OCI-LY7 (cell line): ENCODE data around the gene TMIGD2. TPM values are rescaled to one million over a fixed set of nuclear protein-coding genes. Genes with fewer than 3 reads are reported as not detected.

Experiments used
- BruUV-seq: library from RNA; stranded (reverse); fragments of 400-500 nt; replicated peaks from 2 replicates; lab custom pipeline; 2021; lab: Mats Ljungman, UMichigan
- CTCF ChIA-PET: fragments of 300-600 bp; sonication (Branson Sonifier 250); formaldehyde crosslinking; loops from one replicate; lab custom pipeline; 2022; ENCODE audit warnings: antibody characterized with exemption; ENCODE audit not compliant: unreplicated experiment; lab: Charles Lee
- POLR2A ChIA-PET: fragments of 300-600 bp; sonication (Branson Sonifier 250); formaldehyde crosslinking; loops from one replicate; lab custom pipeline; 2022; ENCODE audit warnings: antibody characterized with exemption; lab: Charles Lee
- DNase-seq: peaks from one replicate; pipeline ENCODE4 v3.0.0-alpha.2; 2015; ENCODE audit warnings: low spot score
- H2AFZ ChIP-seq: fragments of 200-600 bp; sonication (generic), shearing (Covaris generic); 2 replicates; pipeline ENCODE4 v1.6.1; 2014; ENCODE audit warnings: mild to moderate bottlenecking, antibody characterized with exemption, low read length, moderate library complexity
- H3K27ac ChIP-seq: fragments of 200-600 bp; sonication (generic); 2 replicates; pipeline ENCODE4 v1.5.1; 2014; ENCODE audit warnings: mixed run types, low read depth, mild to moderate bottlenecking, moderate library complexity, low read length, inconsistent platforms; ENCODE audit not compliant: poor library complexity, severe bottlenecking
- H3K36me3 ChIP-seq: fragments of 200-600 bp; sonication (generic); 2 replicates; pipeline ENCODE4 v1.6.1; 2014; ENCODE audit warnings: mild to moderate bottlenecking, antibody characterized with exemption, low read length, moderate library complexity, mixed read lengths; ENCODE audit not compliant: insufficient read depth
- H3K4me1 ChIP-seq: fragments of 200-600 bp; sonication (generic); 2 replicates; pipeline ENCODE4 v1.5.1; 2014; ENCODE audit warnings: mild to moderate bottlenecking, low read length; ENCODE audit not compliant: insufficient read depth, poor library complexity, severe bottlenecking
- H3K4me2 ChIP-seq: fragments of 200-600 bp; sonication (generic); 2 replicates; pipeline ENCODE4 v1.6.1; 2014; ENCODE audit warnings: mild to moderate bottlenecking, low read length
- H3K4me3 ChIP-seq: fragments of 200-600 bp; sonication (generic); 2 replicates; pipeline ENCODE4 v1.5.1; 2014; ENCODE audit warnings: mild to moderate bottlenecking, low read depth, low read length; ENCODE audit not compliant: poor library complexity, severe bottlenecking
- H3K79me2 ChIP-seq: fragments of 200-600 bp; sonication (generic); 2 replicates; pipeline ENCODE4 v1.6.1; 2016; ENCODE audit warnings: low read depth, mild to moderate bottlenecking, low read length, moderate library complexity, mixed read lengths; ENCODE audit not compliant: insufficient read depth
- H3K9me2 ChIP-seq: fragments of 200-600 bp; sonication (generic); 2 replicates; pipeline ENCODE4 v1.6.1; 2016; ENCODE audit warnings: mild to moderate bottlenecking, low read length, mixed read lengths; ENCODE audit not compliant: insufficient read depth
- H3K9me3 ChIP-seq: fragments of 200-600 bp; sonication (generic); 2 replicates; pipeline ENCODE4 v1.6.1; 2014; ENCODE audit warnings: mild to moderate bottlenecking, mixed run types, low read length, mixed read lengths
- H4K20me1 ChIP-seq: fragments of 200-600 bp; sonication (generic); 2 replicates; pipeline ENCODE4 v1.6.1; 2014; ENCODE audit warnings: mild to moderate bottlenecking, antibody characterized with exemption, low read length, moderate library complexity, mixed read lengths; ENCODE audit not compliant: insufficient read depth
- EZH2phosphoT487 ChIP-seq: fragments of 200-600 bp; sonication (generic); IDR thresholded peaks from 2 replicates; pipeline ENCODE4 v1.6.1; 2018; ENCODE audit warnings: low read depth, borderline replicate concordance, mild to moderate bottlenecking, mixed run types, antibody characterized with exemption, low read length, moderate library complexity, mixed read lengths
- intact Hi-C: fragments of 100-400 bp; cut with micrococcal nuclease; formaldehyde crosslinking; loops from one replicate; pipeline ENCODE4 v1.10.0; 2022; ENCODE audit not compliant: unreplicated experiment
- total RNA-seq, 2 experiments: library from RNA; depleted of rRNA in 1 of 2; stranded (reverse); fragments of >200 nt in 1 of 2; shearing (Covaris generic) in 1 of 2; gene quantifications; 2 replicates each; pipeline ENCODE4 v1.2.3, GENCODE V29; 2014 to 2022
- TF ChIP-seq, protein P1 (sequence below): fragments of 200-600 bp; sonication (generic); conservative IDR thresholded peaks from 2 replicates; pipeline ENCODE4 v1.5.1; 2014; ENCODE audit warnings: mild to moderate bottlenecking, antibody characterized with exemption, low read length, moderate library complexity, mixed read lengths

TMIGD2 gene
- total RNA-seq, 2 experiments from 2014 or later, result 0.44 to 2.7 TPM

DNA sequence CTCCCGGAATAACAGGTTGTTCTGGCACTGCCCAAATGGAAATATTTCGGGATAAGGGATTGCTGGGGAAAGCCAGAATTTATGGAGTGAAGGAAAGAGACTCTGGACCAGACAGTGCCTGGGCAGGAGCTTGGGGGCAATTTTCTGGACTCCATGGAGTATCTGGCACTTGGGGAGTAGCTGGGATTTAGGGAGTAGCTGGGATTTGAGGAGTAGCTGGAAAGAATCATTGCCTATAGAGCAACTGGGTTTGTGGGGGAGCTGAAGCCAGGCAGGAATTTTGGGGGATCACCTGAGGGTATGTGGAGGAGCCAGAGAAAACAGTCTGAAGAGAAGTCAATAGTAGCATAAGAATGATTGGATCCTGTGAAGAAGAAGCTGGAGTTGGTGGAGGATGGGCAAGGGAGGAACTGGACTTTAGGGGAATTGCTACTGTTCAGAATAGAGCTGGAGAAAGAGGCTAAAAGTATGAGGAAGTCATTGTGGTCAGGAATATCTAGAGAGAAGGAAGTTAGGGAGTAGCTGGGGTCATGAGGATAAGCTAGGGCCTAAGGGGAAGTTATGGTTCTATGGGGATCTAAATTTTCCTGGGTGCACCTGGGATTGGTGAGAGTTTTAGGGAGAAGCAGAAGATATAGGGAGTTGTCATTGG, 17.0 kb upstream of the TMIGD2 start:
- CTCF ChIA-PET, result interaction anchor here (0.5 kb wide), 2 partner anchors 17 to 51 kb away, joined by 3 read pairs; no protein-coding TSS in a partner anchor
- no peak overlapping the region for H3K4me3 ChIP-seq
- no peak overlapping the region for H3K4me2 ChIP-seq
- no peak for TF ChIP-seq EZH2phosphoT487
- TF ChIP-seq, protein P1, sequence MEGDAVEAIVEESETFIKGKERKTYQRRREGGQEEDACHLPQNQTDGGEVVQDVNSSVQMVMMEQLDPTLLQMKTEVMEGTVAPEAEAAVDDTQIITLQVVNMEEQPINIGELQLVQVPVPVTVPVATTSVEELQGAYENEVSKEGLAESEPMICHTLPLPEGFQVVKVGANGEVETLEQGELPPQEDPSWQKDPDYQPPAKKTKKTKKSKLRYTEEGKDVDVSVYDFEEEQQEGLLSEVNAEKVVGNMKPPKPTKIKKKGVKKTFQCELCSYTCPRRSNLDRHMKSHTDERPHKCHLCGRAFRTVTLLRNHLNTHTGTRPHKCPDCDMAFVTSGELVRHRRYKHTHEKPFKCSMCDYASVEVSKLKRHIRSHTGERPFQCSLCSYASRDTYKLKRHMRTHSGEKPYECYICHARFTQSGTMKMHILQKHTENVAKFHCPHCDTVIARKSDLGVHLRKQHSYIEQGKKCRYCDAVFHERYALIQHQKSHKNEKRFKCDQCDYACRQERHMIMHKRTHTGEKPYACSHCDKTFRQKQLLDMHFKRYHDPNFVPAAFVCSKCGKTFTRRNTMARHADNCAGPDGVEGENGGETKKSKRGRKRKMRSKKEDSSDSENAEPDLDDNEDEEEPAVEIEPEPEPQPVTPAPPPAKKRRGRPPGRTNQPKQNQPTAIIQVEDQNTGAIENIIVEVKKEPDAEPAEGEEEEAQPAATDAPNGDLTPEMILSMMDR, result no peak
- H3K79me2 ChIP-seq, result no peaks in the 10 kb centered on the region
- no peaks in the 10 kb centered on the region for H3K36me3 ChIP-seq
- BruUV-seq, result no TSS peak
- no peaks in the 10 kb centered on the region for H3K4me1 ChIP-seq
- intact Hi-C loops, result no loop called here
- no peak overlapping the region for H3K27ac ChIP-seq
- no peaks in the 10 kb centered on the region for H3K9me2 ChIP-seq
- H2AFZ ChIP-seq, result no peak overlapping the region
- H4K20me1 ChIP-seq, result no peaks in the 10 kb centered on the region
- POLR2A ChIA-PET, result interaction anchor here (0.7 to 1.7 kb wide), 2 partner anchors 10 to 15 kb away, joined by 3 to 4 read pairs; no protein-coding TSS in a partner anchor
- H3K9me3 ChIP-seq, result 0 out of 2 replicates have a peak, but pooled peaks cover 8% of the 10 kb centered on the region
- DNase-seq, result no peak

GRCh38 chr19:4318460-4318859, 16.3 kb upstream of the TMIGD2 start:
- Histone ChIP-seq H3K36me3 (no peaks in the 10 kb centered on the region), H3K4me1 (no peaks in the 10 kb centered on the region), H3K27ac (no peak overlapping the region), H3K79me2 (no peaks in the 10 kb centered on the region), H3K4me2 (no peak overlapping the region), H3K4me3 (no peak overlapping the region), H3K9me2 (no peaks in the 10 kb centered on the region), H4K20me1 (no peaks in the 10 kb centered on the region), H2AFZ (no peak overlapping the region), H3K9me3 (0 out of 2 replicates have a peak, but pooled peaks cover 8% of the 10 kb centered on the region)
- POLR2A ChIA-PET, result no interaction called here
- CTCF ChIA-PET, result interaction anchor here (0.5 kb wide), 1 partner anchor 18 kb away, joined by 3 read pairs; no protein-coding TSS in a partner anchor
- no peak for TF ChIP-seq EZH2phosphoT487
- TF ChIP-seq, protein P1, result no peak
- no peak for DNase-seq
- BruUV-seq, result no TSS peak
- intact Hi-C loops, result no loop called here

DNA sequence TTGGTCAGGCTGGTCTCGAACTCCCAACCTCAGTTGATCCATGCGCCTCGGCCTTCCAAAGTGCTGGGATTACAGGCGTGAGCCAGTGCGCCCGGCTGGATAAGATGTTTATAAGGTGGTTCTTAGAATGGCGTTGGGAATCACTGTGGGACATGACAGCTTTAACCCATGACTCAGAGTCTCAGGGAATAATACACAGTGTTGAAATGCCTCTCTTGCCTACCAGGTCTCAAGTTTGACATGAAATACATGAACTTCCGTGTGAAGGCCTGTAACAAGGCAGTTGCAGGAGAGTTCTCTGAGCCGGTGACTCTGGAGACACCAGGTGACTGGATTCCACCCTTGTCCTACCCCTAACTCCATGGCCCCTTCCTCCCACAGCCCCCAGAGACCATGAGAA, 14.8 kb upstream of the TMIGD2 start:
- no peak overlapping the region for H3K27ac ChIP-seq
- TF ChIP-seq, protein P1, result no peak
- no peak for TF ChIP-seq EZH2phosphoT487
- H2AFZ ChIP-seq, result no peak overlapping the region
- no peaks in the 10 kb centered on the region for H4K20me1 ChIP-seq
- no peak overlapping the region for H3K4me2 ChIP-seq
- no peak overlapping the region for H3K4me3 ChIP-seq
- ChIA-PET CTCF (no interaction called here), POLR2A (no interaction called here)
- no TSS peak for BruUV-seq
- 0 out of 2 replicates have a peak, but pooled peaks cover 8% of the 10 kb centered on the region for H3K9me3 ChIP-seq
- no peaks in the 10 kb centered on the region for H3K79me2 ChIP-seq
- no peaks in the 10 kb centered on the region for H3K9me2 ChIP-seq
- H3K4me1 ChIP-seq, result no peaks in the 10 kb centered on the region
- no peaks in the 10 kb centered on the region for H3K36me3 ChIP-seq
- no peak for DNase-seq
- intact Hi-C loops, result no loop called here
